Testis (tissue), 2 donors: ENCODE data around the gene GNG13.

Experiments
- CTCF ChIP-seq, 3 experiments: fragments of 450-650 bp in 2 of 3; fragments of 200-600 bp in 1 of 3; sonication (generic) in 1 of 3; IDR thresholded peaks; one replicate each; pipeline ENCODE4 v1.5.1; 2016 to 2019; ENCODE audit warnings: antibody characterized with exemption in 3 of 3, mild to moderate bottlenecking in 2 of 3, moderate library complexity in 1 of 3
- POLR2A ChIP-seq: fragments of 450-650 bp; IDR thresholded peaks from one replicate; pipeline ENCODE4 v1.6.1; 2017; ENCODE audit warnings: antibody characterized with exemption, mild to moderate bottlenecking, moderate library complexity

- no peak for TF ChIP-seq CTCF (IDR thresholded peaks at IDR 0.05)
- no peak for TF ChIP-seq POLR2A
Measured at GRCh38 chr16:756428-756827, 44.1 kb downstream of the GNG13 start.
